Measurements from ENCODE around the gene SEMA3E. TPM values are rescaled to one million over a fixed set of nuclear protein-coding genes. Genes with fewer than 3 reads are reported as not detected.

SEMA3E gene
- polyA plus RNA-seq, 4 donors = 1.4 to 3.3 (median 2.8) TPM

GRCh38 chr7:83643012-83643411 is 5.9 kb downstream of the SEMA3E start:
- no peak for DNase-seq (ENCODE audit: low read depth in 4 of 4, low spot score in 3 of 4)

- no peak for DNase-seq (ENCODE audit: low read depth in 4 of 4, low spot score in 3 of 4)
These were observed 8.0 kb downstream of the SEMA3E start for GRCh38 chr7:83640731-83641537.

GRCh38 chr7:83640240-83640639 is 8.7 kb downstream of the SEMA3E start:
- DNase-seq (ENCODE audit: low read depth in 4 of 4, low spot score in 3 of 4) = no peak

GRCh38 chr7:83633516-83633915 is 15.4 kb downstream of the SEMA3E start:
- no peak for DNase-seq (ENCODE audit: low read depth in 4 of 4, low spot score in 3 of 4)

GRCh38 chr7:83629117-83629880 is 19.6 kb downstream of the SEMA3E start:
- peak in 1 of 4 donors; percentile 16 for DNase-seq (ENCODE audit: low read depth in 4 of 4, low spot score in 3 of 4)

- DNase-seq (ENCODE audit: low read depth in 4 of 4, low spot score in 3 of 4) = no peak
These were observed 31.1 kb downstream of the SEMA3E start for GRCh38 chr7:83617858-83618257.

- DNase-seq (ENCODE audit: low read depth in 4 of 4, low spot score in 3 of 4) = no peak
These were observed 34.8 kb downstream of the SEMA3E start for GRCh38 chr7:83614112-83614511.

- DNase-seq (ENCODE audit: low read depth in 4 of 4, low spot score in 3 of 4) = no peak
These were observed 35.7 kb downstream of the SEMA3E start for GRCh38 chr7:83613232-83613631.

GRCh38 chr7:83611776-83612175 is 37.2 kb downstream of the SEMA3E start:
- no peak for DNase-seq (ENCODE audit: low read depth in 4 of 4, low spot score in 3 of 4)

- no peak for DNase-seq (ENCODE audit: low read depth in 4 of 4, low spot score in 3 of 4)
These were observed 38.2 kb downstream of the SEMA3E start for GRCh38 chr7:83610649-83611304.

GRCh38 chr7:83608716-83609115 is 40.2 kb downstream of the SEMA3E start:
- DNase-seq (ENCODE audit: low read depth in 4 of 4, low spot score in 3 of 4) = no peak

- no peak for DNase-seq (ENCODE audit: low read depth in 4 of 4, low spot score in 3 of 4)
These were observed 45.3 kb downstream of the SEMA3E start for GRCh38 chr7:83603649-83604048.

- no peak for DNase-seq (ENCODE audit: low read depth in 4 of 4, low spot score in 3 of 4)
These were observed 49.8 kb downstream of the SEMA3E start for GRCh38 chr7:83599131-83599530.

GRCh38 chr7:83593921-83594475 is 54.9 kb downstream of the SEMA3E start:
- DNase-seq (ENCODE audit: low read depth in 4 of 4, low spot score in 3 of 4) = no peak

GRCh38 chr7:83588602-83589240 is 60.2 kb downstream of the SEMA3E start:
- no peak for DNase-seq (ENCODE audit: low read depth in 4 of 4, low spot score in 3 of 4)

- no peak for DNase-seq (ENCODE audit: low read depth in 4 of 4, low spot score in 3 of 4)
These were observed 62.7 kb downstream of the SEMA3E start for GRCh38 chr7:83586281-83586680.

- DNase-seq (ENCODE audit: low read depth in 4 of 4, low spot score in 3 of 4) = no peak
These were observed 67.1 kb downstream of the SEMA3E start for GRCh38 chr7:83581667-83582435.

GRCh38 chr7:83579740-83580139 is 69.2 kb downstream of the SEMA3E start:
- DNase-seq (ENCODE audit: low read depth in 4 of 4, low spot score in 3 of 4) = no peak

- DNase-seq (ENCODE audit: low read depth in 4 of 4, low spot score in 3 of 4) = no peak
These were observed 73.5 kb downstream of the SEMA3E start for GRCh38 chr7:83575436-83575835.

- DNase-seq (ENCODE audit: low read depth in 4 of 4, low spot score in 3 of 4) = no peak
These were observed 74.3 kb downstream of the SEMA3E start for GRCh38 chr7:83574616-83575015.
